ENCODE measurements around the gene PTPRQ.

The PTPRQ gene

GRCh38 chr12:80698256-80698655, 254.2 kb downstream of the PTPRQ start:
- in situ Hi-C loops (cut with MboI; ENCODE audit: low sequenced_read_pairs), result no loop called here

DNA sequence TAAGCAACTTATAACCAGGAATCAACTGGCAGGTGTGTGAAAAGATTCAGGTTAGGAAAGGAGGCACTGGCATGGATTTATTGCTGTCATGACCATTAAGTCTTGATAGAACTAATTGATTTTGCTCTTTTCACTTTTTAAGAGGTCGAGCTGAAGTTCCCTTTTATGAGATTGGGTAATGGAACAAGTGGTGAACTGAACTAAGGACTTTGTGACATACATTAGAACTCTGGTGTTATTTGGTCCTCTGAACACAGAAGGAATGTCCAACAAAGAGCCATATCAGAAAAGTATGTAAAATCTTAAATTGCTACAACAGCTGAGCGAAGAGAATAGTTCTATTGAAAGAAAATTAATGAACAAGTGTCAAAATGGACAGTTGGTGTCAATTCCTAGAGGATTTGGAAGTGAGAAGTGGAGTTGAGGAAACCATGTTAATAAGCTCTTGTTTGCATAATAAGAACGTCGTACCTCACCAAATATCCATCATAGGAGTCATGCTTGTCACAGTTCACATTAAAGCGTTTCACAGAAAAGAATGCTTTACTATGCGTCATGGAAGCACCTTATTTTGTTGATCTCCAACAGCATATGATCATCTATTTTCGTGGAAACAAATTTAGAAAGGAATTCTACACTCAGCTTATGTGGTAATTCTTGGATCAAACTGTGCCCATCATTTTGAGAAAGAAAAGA, 255.0 kb downstream of the PTPRQ start:
- in situ Hi-C loops (cut with MboI; ENCODE audit: low sequenced_read_pairs), result no loop called here

- in situ Hi-C loops (cut with MboI; ENCODE audit: low sequenced_read_pairs), result no loop called here
Observed at GRCh38 chr12:80700327-80700726, 256.3 kb downstream of the PTPRQ start.

- in situ Hi-C loops (cut with MboI; ENCODE audit: low sequenced_read_pairs), result no loop called here
Observed at GRCh38 chr12:80701388-80701787, 257.4 kb downstream of the PTPRQ start.

GRCh38 chr12:80702889-80703805, 259.1 kb downstream of the PTPRQ start:
- in situ Hi-C loops (cut with MboI; ENCODE audit: low sequenced_read_pairs), result no loop called here

DNA sequence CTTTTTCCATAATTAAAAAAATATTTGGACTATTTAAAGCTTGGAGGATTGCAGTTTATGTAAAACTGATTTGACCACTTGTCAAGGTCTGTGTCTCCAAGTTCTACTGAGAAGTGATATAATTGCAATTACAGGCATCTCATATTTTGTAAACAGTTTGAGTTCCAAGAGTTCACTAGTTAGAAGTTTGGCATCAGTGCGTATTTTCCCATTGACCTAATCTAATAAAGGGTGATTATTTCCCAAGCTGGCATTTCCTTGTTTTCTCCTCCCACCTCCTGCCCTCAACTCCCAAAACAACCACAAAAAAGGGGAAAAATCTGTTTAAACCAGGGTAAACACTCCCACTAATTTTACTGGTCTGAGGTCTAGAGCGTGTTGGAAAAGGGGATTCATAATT, 260.4 kb downstream of the PTPRQ start:
- in situ Hi-C loops (cut with MboI; ENCODE audit: low sequenced_read_pairs), result no loop called here

GRCh38 chr12:80707126-80707829, 263.2 kb downstream of the PTPRQ start, which contains the start of gene MYF6:
Gene MYF6, plus strand, starts transcription at chr12:80707634. Its CDS starts 86 bp downstream, at chr12:80707720.
- in situ Hi-C loops (cut with MboI; ENCODE audit: low sequenced_read_pairs), result no loop called here

DNA sequence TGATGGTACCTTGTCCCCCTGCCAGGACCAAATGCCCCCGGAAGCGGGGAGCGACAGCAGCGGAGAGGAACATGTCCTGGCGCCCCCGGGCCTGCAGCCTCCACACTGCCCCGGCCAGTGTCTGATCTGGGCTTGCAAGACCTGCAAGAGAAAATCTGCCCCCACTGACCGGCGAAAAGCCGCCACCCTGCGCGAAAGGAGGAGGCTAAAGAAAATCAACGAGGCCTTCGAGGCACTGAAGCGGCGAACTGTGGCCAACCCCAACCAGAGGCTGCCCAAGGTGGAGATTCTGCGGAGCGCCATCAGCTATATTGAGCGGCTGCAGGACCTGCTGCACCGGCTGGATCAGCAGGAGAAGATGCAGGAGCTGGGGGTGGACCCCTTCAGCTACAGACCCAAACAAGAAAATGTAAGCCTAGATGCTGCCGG, 263.8 kb downstream of the PTPRQ start:
- in situ Hi-C loops (cut with MboI; ENCODE audit: low sequenced_read_pairs), result no loop called here

- in situ Hi-C loops (cut with MboI; ENCODE audit: low sequenced_read_pairs), result no loop called here
Observed at GRCh38 chr12:80708259-80708974, 264.4 kb downstream of the PTPRQ start.

- in situ Hi-C loops (cut with MboI; ENCODE audit: low sequenced_read_pairs), result no loop called here
Observed at GRCh38 chr12:80708975-80709328, 264.9 kb downstream of the PTPRQ start.

DNA sequence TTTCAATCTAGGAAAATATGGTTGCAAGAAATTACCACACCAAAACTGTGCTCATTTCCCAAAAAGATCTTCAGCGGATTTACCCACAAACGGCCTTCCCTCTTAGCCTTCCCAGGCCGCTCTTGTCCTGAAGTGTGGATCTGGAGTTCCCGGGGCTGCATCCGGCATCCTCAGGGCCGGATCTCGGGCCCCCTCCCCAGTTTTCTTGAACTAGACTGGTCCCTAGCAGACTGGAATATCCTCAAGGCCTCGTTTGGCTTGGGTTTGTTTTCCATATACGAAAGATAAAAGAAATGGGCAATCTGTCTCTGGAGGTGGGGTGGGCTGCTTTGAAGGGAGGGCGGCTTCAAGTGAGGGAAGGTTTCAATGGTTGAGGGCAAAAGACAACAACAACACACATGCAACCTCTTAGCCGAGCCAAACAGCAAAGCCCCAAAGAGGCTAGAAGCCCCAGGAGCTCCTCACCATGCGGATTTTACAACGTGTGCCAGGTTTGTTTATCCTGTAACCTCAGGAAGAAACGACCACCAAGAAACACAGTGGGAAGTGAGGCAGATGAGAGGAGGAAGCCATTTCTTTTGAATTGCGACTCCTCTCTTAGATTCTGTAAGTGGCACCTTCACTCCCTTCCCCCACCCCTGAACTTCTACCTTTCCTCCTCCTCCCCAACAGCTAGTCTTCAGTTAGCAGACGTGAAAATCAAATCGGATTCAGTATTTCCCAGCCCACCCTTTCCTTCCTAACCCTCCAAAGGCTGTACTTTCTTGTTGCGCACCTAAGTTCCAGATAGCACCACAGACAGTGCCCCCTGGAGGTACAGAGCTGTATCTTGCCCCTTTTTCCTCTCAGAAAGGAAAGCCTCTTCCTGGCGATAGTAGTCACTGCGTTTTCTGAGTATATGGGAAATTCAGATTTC, 266.0 kb downstream of the PTPRQ start:
- in situ Hi-C loops (cut with MboI; ENCODE audit: low sequenced_read_pairs), result no loop called here

DNA sequence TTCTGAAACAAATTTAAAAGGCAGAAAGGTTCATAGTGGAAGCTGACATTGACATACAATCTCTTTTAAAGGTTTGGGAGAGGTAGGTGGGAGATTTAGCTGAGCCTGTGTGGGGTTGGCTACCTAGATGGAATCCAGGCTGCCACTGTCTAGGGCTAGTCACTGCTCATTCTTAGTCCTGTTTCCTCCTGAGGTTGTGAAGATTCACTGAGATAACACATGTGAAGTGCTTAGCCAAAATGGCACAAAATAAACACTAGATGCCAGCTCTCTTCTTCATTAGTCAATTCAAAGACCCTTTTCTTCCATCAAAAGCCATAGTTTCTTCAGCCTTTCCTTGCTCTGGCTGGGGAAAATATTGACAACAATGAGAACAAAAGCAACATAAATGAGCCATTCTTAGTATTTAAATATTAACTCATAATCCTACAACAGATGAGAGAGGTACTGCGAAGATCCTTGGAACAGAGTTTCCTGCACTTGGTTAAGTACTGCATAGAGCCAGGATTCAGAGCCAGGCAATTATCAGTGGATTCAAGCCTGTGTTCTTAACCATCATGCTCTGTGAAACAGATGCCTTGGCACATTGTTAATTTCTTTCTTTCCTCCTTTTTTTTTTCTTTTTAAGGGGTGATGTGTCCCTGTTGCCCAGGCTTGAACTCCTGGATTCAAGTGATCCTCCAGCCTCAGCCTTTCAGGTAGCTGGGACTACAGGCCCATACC, 266.9 kb downstream of the PTPRQ start:
- in situ Hi-C loops (cut with MboI; ENCODE audit: low sequenced_read_pairs), result no loop called here

GRCh38 chr12:80711866-80712265, 267.8 kb downstream of the PTPRQ start:
- in situ Hi-C loops (cut with MboI; ENCODE audit: low sequenced_read_pairs), result no loop called here

- in situ Hi-C loops (cut with MboI; ENCODE audit: low sequenced_read_pairs), result no loop called here
Observed at GRCh38 chr12:80712866-80713265, 268.8 kb downstream of the PTPRQ start.

DNA sequence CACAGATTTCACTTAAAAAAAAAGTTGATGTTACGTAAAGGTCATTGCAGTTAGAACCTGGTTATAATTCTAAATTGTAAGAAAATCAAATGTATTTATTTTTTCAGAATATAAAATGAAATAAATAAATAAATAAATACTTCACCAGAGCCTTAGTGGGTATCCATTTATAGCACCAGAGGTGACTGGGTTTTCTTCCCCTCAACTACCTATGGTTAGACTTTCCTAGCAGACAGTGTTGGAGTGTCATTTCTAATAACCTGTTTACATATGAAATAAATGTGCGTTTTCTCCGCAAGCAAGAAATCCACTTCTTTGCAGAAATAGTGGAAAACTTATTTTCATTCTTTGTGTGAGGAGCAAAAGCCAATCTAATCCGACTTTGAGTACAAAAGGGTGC, 269.4 kb downstream of the PTPRQ start:
- in situ Hi-C loops (cut with MboI; ENCODE audit: low sequenced_read_pairs), result no loop called here

DNA sequence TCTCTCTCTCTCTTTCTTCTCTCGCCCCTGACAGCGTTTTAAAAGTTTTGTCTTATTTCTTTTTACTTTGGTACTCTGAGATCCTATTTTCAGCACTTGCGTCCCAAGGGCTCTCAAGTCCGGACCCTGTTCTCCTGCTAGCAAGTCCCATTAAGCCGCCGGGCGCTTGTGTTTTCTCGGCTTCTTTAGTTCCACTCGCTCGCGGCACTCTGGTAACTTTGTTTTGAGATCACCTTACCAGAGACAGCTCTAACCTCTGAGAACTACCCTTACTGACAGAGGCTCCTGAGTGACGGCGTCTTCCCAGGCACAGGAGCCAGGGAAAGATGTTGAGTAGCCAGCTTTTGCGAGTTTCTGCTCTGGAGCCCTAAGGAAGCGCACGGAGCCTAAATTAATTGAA, 270.0 kb downstream of the PTPRQ start:
- in situ Hi-C loops (cut with MboI; ENCODE audit: low sequenced_read_pairs), result no loop called here

GRCh38 chr12:80714846-80715245, 270.8 kb downstream of the PTPRQ start:
- in situ Hi-C loops (cut with MboI; ENCODE audit: low sequenced_read_pairs), result no loop called here

- in situ Hi-C loops (cut with MboI; ENCODE audit: low sequenced_read_pairs), result no loop called here
Observed at GRCh38 chr12:80715713-80716249, 271.7 kb downstream of the PTPRQ start.
